H1 (cell line): ENCODE measurements around the gene TRAPPC6A.

Experiments used
- CTCF ChIP-seq, 3 experiments: IDR thresholded peaks; 1 replicate in 2 of 3; 2 replicates in 1 of 3; pipeline versions ENCODE4 v1.5.1 to v1.6.1; 2011; ENCODE audit warnings: low read length in 3 of 3, mild to moderate bottlenecking in 3 of 3, inconsistent platforms in 2 of 3, low read depth in 1 of 3, moderate library complexity in 1 of 3; ENCODE audit not compliant: insufficient read depth in 1 of 3; ENCODE audit errors: control extremely low read depth in 1 of 3
- EGR1 ChIP-seq: IDR thresholded peaks from 2 replicates; pipeline ENCODE4 v1.6.1; 2011; ENCODE audit warnings: low read depth, low read length, borderline replicate concordance
- EP300 ChIP-seq, 2 experiments: IDR thresholded peaks; 1 replicate in 1 of 2; 2 replicates in 1 of 2; pipeline ENCODE4 v1.6.1; 2011 to 2012; ENCODE audit warnings: low read depth in 2 of 2, low read length in 2 of 2, mild to moderate bottlenecking in 2 of 2, borderline replicate concordance in 1 of 2, inconsistent platforms in 1 of 2, moderate library complexity in 1 of 2
- EZH2 ChIP-seq: fragments of 200-600 bp; sonication (generic); IDR thresholded peaks from 2 replicates; pipeline ENCODE4 v1.7.1; 2012; ENCODE audit warnings: low read depth, mild to moderate bottlenecking, moderate library complexity, low read length, inconsistent platforms; ENCODE audit not compliant: severe bottlenecking
- HDAC2 ChIP-seq, 2 experiments: fragments of 300-600 bp in 1 of 2; sonication (generic) in 1 of 2; IDR thresholded peaks; 2 replicates each; pipeline ENCODE4 v1.6.1; 2011 to 2012; ENCODE audit warnings: low read depth in 2 of 2, low read length in 2 of 2, mild to moderate bottlenecking in 2 of 2, moderate library complexity in 2 of 2, borderline replicate concordance in 1 of 2, inconsistent platforms in 1 of 2
- JUN ChIP-seq: IDR thresholded peaks from 2 replicates; pipeline ENCODE4 v1.6.1; 2011; ENCODE audit warnings: low read depth, mild to moderate bottlenecking, improper control_type of control experiment, low read length
- POLR2A ChIP-seq, 2 experiments: IDR thresholded peaks; 1 replicate in 1 of 2; 2 replicates in 1 of 2; pipeline ENCODE4 v1.6.1; 2011; ENCODE audit warnings: low read depth in 2 of 2, low read length in 2 of 2, mild to moderate bottlenecking in 2 of 2; ENCODE audit errors: control extremely low read depth in 1 of 2
- SP1 ChIP-seq: IDR thresholded peaks from 2 replicates; pipeline ENCODE4 v1.6.1; 2011; ENCODE audit warnings: low read depth, low read length
- YY1 ChIP-seq: IDR thresholded peaks from 2 replicates; pipeline ENCODE4 v1.6.1; 2011; ENCODE audit warnings: low read depth, mild to moderate bottlenecking, low read length

DNA sequence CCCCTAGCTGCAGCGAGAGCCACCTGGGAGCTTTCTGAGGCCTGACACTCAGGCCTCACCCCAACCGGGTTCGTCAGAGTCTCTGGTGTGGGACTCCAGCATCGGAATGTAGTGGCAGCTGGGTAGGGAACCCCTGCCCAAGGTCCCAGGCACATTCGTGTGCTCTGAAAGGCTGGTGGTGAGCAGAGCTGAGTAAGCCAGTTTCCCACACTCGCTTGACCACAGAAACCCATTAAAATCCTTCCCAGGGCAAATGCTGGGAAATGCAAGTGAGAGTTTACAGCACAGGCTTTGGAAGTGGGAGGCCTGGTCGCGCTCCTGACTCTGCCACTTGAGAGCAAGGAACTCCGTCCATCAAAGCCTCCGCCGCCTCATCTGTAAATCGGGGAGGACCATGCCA, 4.2 kb downstream of the TRAPPC6A start:
- no peak for TF ChIP-seq CTCF (IDR thresholded peaks at IDR 0.05; ENCODE audit: control extremely low read depth in 1 of 3, insufficient read depth in 1 of 3, low read depth in 1 of 3, low read length in 3 of 3)
- TF ChIP-seq EZH2 = no peak
- TF ChIP-seq YY1 = no peak
- TF ChIP-seq JUN = no peak
- TF ChIP-seq POLR2A (IDR thresholded peaks at IDR 0.05; ENCODE audit: control extremely low read depth in 1 of 2, low read depth in 2 of 2, low read length in 2 of 2) = no peak
- no peak for TF ChIP-seq SP1
- TF ChIP-seq HDAC2 (IDR thresholded peaks at IDR 0.05; ENCODE audit: borderline replicate concordance in 1 of 2, low read depth in 2 of 2, low read length in 2 of 2) = no peak
- no peak for TF ChIP-seq EGR1
- no peak for TF ChIP-seq EP300 (IDR thresholded peaks at IDR 0.05; ENCODE audit: borderline replicate concordance in 1 of 2, low read depth in 2 of 2, low read length in 2 of 2)
